Neural progenitor cell (in vitro differentiated cells): Measurements from ENCODE around the gene TRIM58.

ENCODE experiments used
- EZH2 ChIP-seq: fragments of 200-600 bp; sonication (generic); IDR thresholded peaks from 2 replicates; pipeline ENCODE4 v1.6.1; 2017; ENCODE audit warnings: antibody characterized with exemption, mild to moderate bottlenecking, moderate library complexity
- TF ChIP-seq, protein P1 (sequence below): fragments of 200-600 bp; sonication (generic); IDR thresholded peaks from 2 replicates; pipeline ENCODE4 v1.5.1; 2017; ENCODE audit warnings: antibody characterized with exemption, mild to moderate bottlenecking

GRCh38 chr1:247914941-247915662 lies 58.1 kb downstream of the TRIM58 start:
- TF ChIP-seq, protein P1, sequence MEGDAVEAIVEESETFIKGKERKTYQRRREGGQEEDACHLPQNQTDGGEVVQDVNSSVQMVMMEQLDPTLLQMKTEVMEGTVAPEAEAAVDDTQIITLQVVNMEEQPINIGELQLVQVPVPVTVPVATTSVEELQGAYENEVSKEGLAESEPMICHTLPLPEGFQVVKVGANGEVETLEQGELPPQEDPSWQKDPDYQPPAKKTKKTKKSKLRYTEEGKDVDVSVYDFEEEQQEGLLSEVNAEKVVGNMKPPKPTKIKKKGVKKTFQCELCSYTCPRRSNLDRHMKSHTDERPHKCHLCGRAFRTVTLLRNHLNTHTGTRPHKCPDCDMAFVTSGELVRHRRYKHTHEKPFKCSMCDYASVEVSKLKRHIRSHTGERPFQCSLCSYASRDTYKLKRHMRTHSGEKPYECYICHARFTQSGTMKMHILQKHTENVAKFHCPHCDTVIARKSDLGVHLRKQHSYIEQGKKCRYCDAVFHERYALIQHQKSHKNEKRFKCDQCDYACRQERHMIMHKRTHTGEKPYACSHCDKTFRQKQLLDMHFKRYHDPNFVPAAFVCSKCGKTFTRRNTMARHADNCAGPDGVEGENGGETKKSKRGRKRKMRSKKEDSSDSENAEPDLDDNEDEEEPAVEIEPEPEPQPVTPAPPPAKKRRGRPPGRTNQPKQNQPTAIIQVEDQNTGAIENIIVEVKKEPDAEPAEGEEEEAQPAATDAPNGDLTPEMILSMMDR: no peak
- no peak for TF ChIP-seq EZH2
